ENCODE data around the gene CCDC57.

The CCDC57 gene

GRCh38 chr17:82231562-82232321 is 19.1 kb upstream of the CCDC57 start:
- no peak for TF ChIP-seq CTCF (IDR thresholded peaks at IDR 0.05; ENCODE audit: borderline replicate concordance, insufficient read depth, low read depth, low read length)
- peak overlapping the region; percentile 58 for H3K4me3 ChIP-seq (ENCODE audit: low read depth, low read length)

GRCh38 chr17:82231312-82231561 is 18.6 kb upstream of the CCDC57 start:
- peak overlapping the region; percentile 58 for H3K4me3 ChIP-seq (ENCODE audit: low read depth, low read length)
- TF ChIP-seq CTCF (IDR thresholded peaks at IDR 0.05; ENCODE audit: borderline replicate concordance, insufficient read depth, low read depth, low read length) = no peak

GRCh38 chr17:82230609-82231311 is 18.1 kb upstream of the CCDC57 start:
- peak overlapping the region; percentile 58 for H3K4me3 ChIP-seq (ENCODE audit: low read depth, low read length)
- peak; percentile 51 for TF ChIP-seq CTCF (IDR thresholded peaks at IDR 0.05; ENCODE audit: borderline replicate concordance, insufficient read depth, low read depth, low read length)

- peak overlapping the region; percentile 58 for H3K4me3 ChIP-seq (ENCODE audit: low read depth, low read length)
- TF ChIP-seq CTCF (IDR thresholded peaks at IDR 0.05; ENCODE audit: borderline replicate concordance, insufficient read depth, low read depth, low read length) = no peak
These were observed 17.3 kb upstream of the CCDC57 start for GRCh38 chr17:82229698-82230608.

- H3K4me3 ChIP-seq (ENCODE audit: low read depth, low read length) = peak within 1 kb of the TSS; percentile 64
These were observed 16.4 kb upstream of the CCDC57 start, which contains the start of gene SLC16A3 for GRCh38 chr17:82228842-82229697. SLC16A3 (plus strand) TSS chr17:82229042; CDS start chr17:82236009, 6,967 bp downstream.

More at GRCh38 chr17:82228842-82229697, 16.4 kb upstream of the CCDC57 start, which contains the start of gene SLC16A3:
- TF ChIP-seq CTCF (IDR thresholded peaks at IDR 0.05; ENCODE audit: borderline replicate concordance, insufficient read depth, low read depth, low read length) = no peak

All from GM12875 (cell line).